ENCODE results near the gene GRIK5.
A peak's percentile ranks its signal among the peaks of the same experiment; 100 is the strongest.
"Not testable (repeated sequence)": the region's sequence is repeated elsewhere in the genome, so short reads cannot be mapped to it uniquely, and the experiment has no call there.

The GRIK5 gene

GRCh38 chr19:42037649-42038048, 32.4 kb downstream of the GRIK5 start:
- DNase-seq = no peak
- Histone ChIP-seq H3K9me3 (ENCODE audit: severe bottlenecking) (no peaks in the 10 kb centered on the region), H3K27me3 (ENCODE audit: insufficient read depth, low read depth, severe bottlenecking) (no peaks in the 10 kb centered on the region), H3K27ac (peak overlapping the region; percentile 68), H3K36me3 (peaks cover 53% of the 10 kb centered on the region), H3K4me3 (ENCODE audit: low read depth, low read length) (no peak overlapping the region)
- TF ChIP-seq, protein P1, sequence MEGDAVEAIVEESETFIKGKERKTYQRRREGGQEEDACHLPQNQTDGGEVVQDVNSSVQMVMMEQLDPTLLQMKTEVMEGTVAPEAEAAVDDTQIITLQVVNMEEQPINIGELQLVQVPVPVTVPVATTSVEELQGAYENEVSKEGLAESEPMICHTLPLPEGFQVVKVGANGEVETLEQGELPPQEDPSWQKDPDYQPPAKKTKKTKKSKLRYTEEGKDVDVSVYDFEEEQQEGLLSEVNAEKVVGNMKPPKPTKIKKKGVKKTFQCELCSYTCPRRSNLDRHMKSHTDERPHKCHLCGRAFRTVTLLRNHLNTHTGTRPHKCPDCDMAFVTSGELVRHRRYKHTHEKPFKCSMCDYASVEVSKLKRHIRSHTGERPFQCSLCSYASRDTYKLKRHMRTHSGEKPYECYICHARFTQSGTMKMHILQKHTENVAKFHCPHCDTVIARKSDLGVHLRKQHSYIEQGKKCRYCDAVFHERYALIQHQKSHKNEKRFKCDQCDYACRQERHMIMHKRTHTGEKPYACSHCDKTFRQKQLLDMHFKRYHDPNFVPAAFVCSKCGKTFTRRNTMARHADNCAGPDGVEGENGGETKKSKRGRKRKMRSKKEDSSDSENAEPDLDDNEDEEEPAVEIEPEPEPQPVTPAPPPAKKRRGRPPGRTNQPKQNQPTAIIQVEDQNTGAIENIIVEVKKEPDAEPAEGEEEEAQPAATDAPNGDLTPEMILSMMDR (IDR thresholded peaks at IDR 0.05; ENCODE audit: low read depth, low read length) = no peak

DNA sequence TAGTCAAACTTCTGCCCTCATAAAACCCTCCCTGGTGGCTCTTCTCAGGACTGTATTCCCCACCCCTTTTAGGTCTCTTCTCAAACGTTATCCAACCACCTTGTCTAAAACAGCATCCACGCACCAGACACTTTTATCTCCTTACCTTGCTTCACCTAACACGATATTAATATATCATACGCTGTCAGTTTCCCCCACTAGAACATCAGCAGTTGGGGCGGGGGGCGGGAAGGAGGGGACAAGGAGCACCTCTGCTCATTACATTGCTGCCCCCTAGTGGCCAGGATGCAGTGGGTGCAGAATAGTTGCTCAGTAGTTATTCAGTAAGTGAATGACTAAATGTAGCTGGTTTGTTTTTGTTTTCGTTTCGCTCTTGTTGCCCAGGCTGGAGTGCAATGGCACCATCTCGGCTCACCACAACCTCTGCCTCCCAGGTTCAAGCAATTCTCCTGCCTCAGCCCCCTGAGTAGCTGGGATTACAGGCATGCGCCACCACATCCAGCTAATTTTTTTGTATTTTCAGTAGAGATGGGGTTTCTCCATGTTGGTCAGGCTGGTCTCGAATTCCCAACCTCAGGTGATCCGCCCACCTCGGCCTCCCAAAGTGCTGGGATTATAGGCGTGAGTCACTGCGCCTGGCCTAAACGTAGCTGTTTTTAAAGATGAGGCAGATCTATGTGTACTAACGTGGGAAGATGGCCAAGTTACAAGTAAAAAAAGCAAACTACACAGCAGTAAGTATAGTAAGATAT, 35.2 kb downstream of the GRIK5 start:
- H3K9me3 ChIP-seq (ENCODE audit: severe bottlenecking); H3K4me3 ChIP-seq (ENCODE audit: low read depth, low read length); H3K27me3 ChIP-seq (ENCODE audit: insufficient read depth, low read depth, severe bottlenecking): not testable (repeated sequence)
- Histone ChIP-seq H3K27ac (peak overlapping the region; percentile 29), H3K36me3 (peaks cover 41% of the 10 kb centered on the region)
- TF ChIP-seq, protein P1 (IDR thresholded peaks at IDR 0.05; ENCODE audit: low read depth, low read length) = peak; percentile 76
- peak; percentile 73 for DNase-seq

- TF ChIP-seq, protein P1 (IDR thresholded peaks at IDR 0.05; ENCODE audit: low read depth, low read length) = no peak
- Histone ChIP-seq H3K4me3 (ENCODE audit: low read depth, low read length) (no peak overlapping the region), H3K9me3 (ENCODE audit: severe bottlenecking) (no peaks in the 10 kb centered on the region), H3K27ac (no peak overlapping the region), H3K36me3 (peaks cover 33% of the 10 kb centered on the region), H3K27me3 (ENCODE audit: insufficient read depth, low read depth, severe bottlenecking) (no peaks in the 10 kb centered on the region)
- no peak for DNase-seq
Measured at GRCh38 chr19:42033413-42033812, 36.6 kb downstream of the GRIK5 start.

DNA sequence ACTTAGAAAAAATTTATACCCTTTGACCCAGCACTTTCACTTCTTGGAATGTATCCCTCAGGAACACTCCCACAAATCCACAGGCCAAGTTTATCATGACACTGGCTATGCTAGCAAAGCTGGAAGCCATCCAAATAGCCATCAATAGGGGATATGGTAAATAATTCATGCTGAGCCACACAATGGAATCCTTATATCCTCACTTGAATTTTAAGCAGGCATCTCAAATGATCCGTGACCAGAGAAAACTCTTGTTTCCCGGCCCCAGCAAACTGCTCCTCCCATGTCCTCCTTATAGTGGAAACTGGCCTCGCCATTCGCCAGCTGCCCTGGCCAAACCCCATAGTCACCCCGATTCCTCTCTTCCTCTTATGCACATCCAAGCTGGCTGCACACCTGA, 37.6 kb downstream of the GRIK5 start:
- H3K27me3 ChIP-seq (ENCODE audit: insufficient read depth, low read depth, severe bottlenecking) = no peaks in the 10 kb centered on the region
- TF ChIP-seq, protein P1 (IDR thresholded peaks at IDR 0.05; ENCODE audit: low read depth, low read length) = no peak
- peaks cover 23% of the 10 kb centered on the region for H3K36me3 ChIP-seq
- H3K27ac ChIP-seq = no peak overlapping the region
- no peak for DNase-seq
- H3K9me3 ChIP-seq (ENCODE audit: severe bottlenecking) = no peaks in the 10 kb centered on the region
- no peak overlapping the region for H3K4me3 ChIP-seq (ENCODE audit: low read depth, low read length)

GRCh38 chr19:42030645-42031440, 39.2 kb downstream of the GRIK5 start:
- TF ChIP-seq, protein P1 (IDR thresholded peaks at IDR 0.05; ENCODE audit: low read depth, low read length) = no peak
- H3K27me3 ChIP-seq (ENCODE audit: insufficient read depth, low read depth, severe bottlenecking) = no peaks in the 10 kb centered on the region
- H3K36me3 ChIP-seq = peaks cover 10% of the 10 kb centered on the region
- no peak overlapping the region for H3K27ac ChIP-seq
- no peak overlapping the region for H3K4me3 ChIP-seq (ENCODE audit: low read depth, low read length)
- DNase-seq = no peak
- no peaks in the 10 kb centered on the region for H3K9me3 ChIP-seq (ENCODE audit: severe bottlenecking)
